ENCODE data around the gene LIAS.
"Not testable (repeated sequence)": the region's sequence is repeated elsewhere in the genome, so short reads cannot be mapped to it uniquely, and the experiment has no call there.

LIAS gene

DNA sequence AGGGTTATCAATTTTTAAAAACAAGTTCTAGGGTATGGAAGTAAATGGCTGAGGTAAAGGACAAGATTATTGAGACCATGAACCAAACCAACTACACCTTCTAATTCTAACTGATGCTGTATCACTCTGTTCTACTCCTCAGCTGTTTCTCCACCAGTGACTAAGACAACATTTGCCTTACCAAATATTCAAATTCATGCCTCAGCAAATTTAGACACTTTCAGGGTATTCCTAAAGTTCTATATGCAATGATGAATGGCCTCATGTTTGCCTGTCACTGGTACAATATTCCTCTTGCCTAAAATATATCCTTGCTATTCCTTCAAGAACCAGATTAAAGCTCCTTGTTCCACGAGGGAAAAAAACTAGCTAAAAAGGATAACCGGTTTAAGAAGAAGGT is 5.1 kb upstream of the LIAS start:
- no peak for DNase-seq

GRCh38 chr4:39455486-39455885 is 3.4 kb upstream of the LIAS start:
- no peak for DNase-seq

GRCh38 chr4:39456946-39457763 is 1.7 kb upstream of the LIAS start:
- no peak for DNase-seq

GRCh38 chr4:39458161-39458504 is 723 bp upstream of the LIAS start:
- DNase-seq = not testable (repeated sequence)

DNA sequence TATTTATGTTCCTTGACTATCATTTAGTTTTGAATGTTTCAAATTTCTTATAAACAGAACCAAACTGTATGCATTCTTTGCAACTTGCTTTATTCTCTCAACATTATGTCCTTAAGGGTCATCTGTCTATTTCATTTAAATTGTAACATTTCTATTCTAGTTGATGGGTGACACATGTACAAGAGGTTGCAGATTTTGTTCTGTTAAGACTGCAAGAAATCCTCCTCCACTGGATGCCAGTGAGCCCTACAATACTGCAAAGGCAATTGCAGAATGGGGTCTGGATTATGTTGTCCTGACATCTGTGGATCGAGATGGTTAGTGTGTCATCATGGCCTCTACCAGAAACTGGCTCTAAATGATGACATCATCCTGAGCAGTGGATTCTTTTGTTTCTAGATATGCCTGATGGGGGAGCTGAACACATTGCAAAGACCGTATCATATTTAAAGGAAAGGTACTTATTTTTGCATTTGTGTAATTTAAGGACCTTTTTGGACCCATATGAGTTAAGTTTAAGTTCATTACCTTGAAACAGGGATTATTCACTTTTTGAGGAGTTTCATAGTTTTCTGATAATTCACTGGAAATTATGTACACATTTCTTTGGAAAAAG is 6.1 kb downstream of the LIAS start:
- peak; percentile 84 for DNase-seq

DNA sequence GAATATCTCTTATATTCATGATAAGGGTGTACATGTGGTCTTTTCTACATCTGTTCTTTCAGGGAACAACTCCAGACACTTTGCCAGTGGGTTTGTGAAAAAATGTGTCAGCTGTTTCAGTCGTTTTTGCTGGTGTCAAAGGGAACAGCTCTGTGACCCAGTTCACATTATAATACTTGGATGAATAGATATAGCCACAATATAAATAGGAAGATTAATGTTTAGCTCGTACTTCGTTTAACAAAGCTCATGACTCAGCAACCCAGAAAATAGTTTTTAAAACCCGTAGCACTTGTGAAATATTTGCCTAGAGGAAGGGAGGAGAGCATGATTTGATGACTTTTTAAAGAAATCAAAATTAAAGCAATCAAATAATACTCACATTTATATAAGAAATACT is 7.9 kb downstream of the LIAS start:
- no peak for DNase-seq

- no peak for DNase-seq
Measured at GRCh38 chr4:39467464-39467863, 8.6 kb downstream of the LIAS start.

GRCh38 chr4:39469429-39470077 is 10.7 kb downstream of the LIAS start:
- DNase-seq = peak; percentile 89

GRCh38 chr4:39470402-39470801 is 11.5 kb downstream of the LIAS start:
- no peak for DNase-seq

DNA sequence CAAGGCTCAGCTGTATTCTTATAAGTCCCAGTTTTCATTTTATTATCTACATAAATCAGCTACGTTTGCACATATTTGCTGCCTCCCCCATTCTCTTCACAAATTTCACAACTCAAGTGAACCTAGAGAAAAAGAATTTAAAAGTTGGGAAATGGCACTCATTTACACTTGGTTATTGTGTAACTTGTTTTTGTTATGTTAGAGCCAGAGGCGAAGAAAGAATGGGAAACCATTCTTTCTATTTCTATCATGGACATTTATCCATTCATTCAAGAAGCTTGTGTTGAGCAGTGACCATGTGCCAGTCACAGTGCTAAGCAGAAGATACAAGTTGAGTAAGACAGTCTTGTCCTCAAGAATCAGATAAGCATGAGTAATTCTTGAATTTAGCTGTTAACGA is 13.5 kb downstream of the LIAS start:
- no peak for DNase-seq

DNA sequence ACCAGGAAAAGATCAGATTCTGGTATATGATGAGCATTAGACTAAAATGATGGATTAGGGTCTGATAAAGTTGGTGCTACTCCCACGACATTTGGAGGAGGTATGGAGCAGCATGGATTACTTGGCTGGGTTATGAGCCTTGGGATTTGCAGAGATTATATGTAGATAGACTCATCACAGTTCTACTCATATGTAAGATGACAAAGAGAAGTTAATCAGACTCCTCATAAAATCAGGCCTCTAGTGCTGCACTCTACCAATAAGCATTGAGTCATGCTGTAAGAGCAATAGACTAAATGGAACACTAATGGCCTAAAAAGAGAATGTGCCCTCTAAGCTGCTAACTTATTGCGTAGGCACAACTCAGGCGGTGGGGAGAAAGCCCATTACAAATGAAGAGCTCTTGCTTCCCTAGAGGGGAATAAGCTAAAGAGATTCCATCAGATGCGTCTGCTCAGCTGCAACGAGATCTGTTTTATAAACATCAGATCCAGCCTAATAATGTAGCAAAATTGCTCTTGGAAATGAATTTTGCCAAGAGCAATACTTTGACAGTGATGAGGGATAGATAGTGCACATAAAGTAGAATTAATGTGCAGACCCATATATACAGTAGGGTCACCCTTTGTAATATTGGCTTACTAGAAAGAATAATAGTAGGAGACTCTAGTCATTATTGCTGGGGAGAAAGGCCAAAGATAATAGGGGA is 17.5 kb downstream of the LIAS start:
- DNase-seq = no peak

GRCh38 chr4:39480251-39480650 is 21.4 kb downstream of the LIAS start:
- DNase-seq = no peak

DNA sequence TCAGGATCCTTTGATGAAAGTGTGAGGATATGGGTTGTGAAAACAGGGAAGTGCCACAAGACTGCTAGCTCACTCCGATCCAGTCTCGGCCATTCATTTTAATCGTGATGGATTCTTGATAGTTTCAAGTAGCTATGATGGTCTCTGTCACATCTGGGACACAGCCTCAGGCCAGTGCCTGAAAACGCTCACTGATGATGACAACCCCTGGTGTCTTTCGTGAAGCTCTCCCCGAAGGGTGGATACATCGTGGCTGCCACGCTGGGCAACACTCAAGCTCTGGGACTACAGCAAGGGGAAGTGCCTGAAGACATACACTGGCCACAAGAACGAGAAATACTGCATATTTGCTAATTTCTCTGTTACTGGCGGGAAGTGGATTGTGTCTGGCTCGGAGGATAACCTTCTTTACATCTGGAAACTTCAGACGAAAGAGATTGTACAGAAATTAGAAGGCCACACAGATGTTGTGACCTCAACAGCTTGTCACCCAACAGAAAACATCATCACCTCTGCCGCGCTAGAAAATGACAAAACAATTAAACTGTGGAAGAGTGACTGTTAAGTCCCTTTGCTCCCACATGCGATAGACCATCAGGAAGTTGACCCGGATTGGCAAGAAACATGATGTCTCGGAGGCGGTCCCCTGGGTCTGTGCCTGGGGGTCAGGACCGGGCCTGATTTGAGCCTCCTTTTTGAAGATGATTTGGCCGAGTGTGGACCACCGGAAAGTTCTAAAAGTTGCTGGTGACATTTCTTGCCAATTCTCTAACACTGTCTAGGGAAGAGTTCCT is 22.2 kb downstream of the LIAS start:
- DNase-seq = no peak

DNA sequence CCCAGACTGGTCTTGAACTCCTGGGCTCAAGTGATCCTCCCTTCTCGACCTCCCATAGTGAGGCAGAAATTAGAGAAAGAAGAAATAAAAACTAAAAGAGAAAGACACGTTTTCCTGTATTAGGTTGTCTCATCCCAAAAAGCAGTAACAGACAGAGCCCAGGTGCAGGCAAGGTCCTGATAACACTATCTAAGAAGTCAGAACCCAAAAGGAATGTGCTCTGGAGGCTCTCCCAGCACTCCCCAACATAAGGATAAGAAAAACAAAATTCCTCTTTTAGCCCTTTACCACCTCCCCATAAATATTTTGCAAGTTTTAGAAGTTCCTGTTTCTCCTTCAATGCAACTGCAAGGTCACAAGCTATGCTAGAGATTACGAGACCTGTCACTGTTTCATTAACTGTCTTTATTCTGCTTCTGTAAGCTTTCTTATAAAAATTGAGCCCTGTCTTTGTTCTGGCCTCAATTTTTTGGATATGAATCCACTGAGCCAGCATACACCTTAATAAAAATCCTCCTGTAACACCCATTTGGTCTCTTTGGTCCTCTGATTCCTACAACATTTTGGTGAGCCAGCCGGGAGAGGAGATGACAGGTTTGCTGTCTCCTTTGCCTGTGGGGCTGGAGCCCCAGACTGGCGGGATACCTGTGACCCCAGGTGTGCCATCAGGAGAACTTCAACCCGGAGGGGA is 25.9 kb downstream of the LIAS start:
- DNase-seq = no peak

GRCh38 chr4:39486221-39486804 is 27.5 kb downstream of the LIAS start:
- no peak for DNase-seq

DNA sequence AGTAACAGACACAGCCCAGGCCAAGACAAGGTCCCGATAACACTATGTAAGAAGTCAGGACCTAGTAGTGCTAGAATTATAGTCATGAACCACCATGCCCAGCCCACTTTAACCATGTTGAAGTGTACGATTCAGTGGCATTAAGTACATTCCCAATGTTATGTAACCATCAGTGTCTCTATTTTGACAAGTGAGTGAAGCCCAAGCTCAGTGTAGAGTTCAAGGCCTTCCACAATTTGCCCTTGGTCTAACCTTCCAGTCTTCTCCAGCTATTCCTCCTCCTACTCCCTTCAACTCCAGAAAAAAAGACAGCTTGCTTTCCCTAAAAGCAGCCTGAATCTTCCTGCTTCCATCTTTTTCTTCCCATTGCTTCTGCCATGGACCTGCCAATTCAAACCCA is 31.5 kb downstream of the LIAS start:
- no peak for DNase-seq

GRCh38 chr4:39494354-39494753 is 35.5 kb downstream of the LIAS start:
- no peak for DNase-seq

GRCh38 chr4:39495446-39496213 is 36.8 kb downstream of the LIAS start:
- peak; percentile 3 for DNase-seq

GRCh38 chr4:39497909-39498726 is 39.3 kb downstream of the LIAS start:
- DNase-seq = no peak

DNA sequence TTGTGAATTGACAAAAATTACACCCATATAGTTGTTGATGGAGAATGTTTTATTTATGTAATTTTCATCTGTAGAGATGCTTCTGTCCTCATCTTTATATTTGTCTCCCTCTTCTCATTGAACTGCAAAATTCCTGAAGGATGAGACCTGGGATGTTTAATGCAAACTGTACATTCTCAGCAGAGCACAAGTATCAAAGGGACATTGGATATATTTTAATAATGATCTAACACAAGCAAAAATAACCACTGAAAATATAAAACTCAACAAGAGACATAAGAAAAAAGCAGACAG is 39.8 kb downstream of the LIAS start:
- DNase-seq = no peak

All from OCI-M1 (cell line).